ENCODE measurements around the gene RGS5. TPM values are rescaled to one million over a fixed set of nuclear protein-coding genes. Genes with fewer than 3 reads are reported as not detected.

RGS5 gene
- total and polyA plus RNA-seq, 2 donors from 2014 or later, result 60.5 to 359 TPM

- TF ChIP-seq, protein P1, sequence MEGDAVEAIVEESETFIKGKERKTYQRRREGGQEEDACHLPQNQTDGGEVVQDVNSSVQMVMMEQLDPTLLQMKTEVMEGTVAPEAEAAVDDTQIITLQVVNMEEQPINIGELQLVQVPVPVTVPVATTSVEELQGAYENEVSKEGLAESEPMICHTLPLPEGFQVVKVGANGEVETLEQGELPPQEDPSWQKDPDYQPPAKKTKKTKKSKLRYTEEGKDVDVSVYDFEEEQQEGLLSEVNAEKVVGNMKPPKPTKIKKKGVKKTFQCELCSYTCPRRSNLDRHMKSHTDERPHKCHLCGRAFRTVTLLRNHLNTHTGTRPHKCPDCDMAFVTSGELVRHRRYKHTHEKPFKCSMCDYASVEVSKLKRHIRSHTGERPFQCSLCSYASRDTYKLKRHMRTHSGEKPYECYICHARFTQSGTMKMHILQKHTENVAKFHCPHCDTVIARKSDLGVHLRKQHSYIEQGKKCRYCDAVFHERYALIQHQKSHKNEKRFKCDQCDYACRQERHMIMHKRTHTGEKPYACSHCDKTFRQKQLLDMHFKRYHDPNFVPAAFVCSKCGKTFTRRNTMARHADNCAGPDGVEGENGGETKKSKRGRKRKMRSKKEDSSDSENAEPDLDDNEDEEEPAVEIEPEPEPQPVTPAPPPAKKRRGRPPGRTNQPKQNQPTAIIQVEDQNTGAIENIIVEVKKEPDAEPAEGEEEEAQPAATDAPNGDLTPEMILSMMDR (IDR thresholded peaks at IDR 0.05; ENCODE audit: borderline replicate concordance, extremely low read depth, insufficient read depth), result no peak
- H3K9ac ChIP-seq (ENCODE audit: low read length in 3 of 3), result no peak overlapping the region
- H3K27ac ChIP-seq (ENCODE audit: low read depth in 2 of 2, low read length in 2 of 2), result no peak overlapping the region
- H3K27me3 ChIP-seq (ENCODE audit: control insufficient read depth, insufficient read depth, low read length), result no peaks in the 10 kb centered on the region
- DNase-seq (no peak), FAIRE-seq (no peak)
- intact Hi-C loops (cut with DNase I), result no loop called here
- no peak overlapping the region for H3K4me3 ChIP-seq (ENCODE audit: low read length in 3 of 3)
- H3K9me3 ChIP-seq (ENCODE audit: control insufficient read depth in 2 of 3, insufficient read depth in 1 of 3, low read length in 3 of 3), result no peaks in the 10 kb centered on the region
- peaks cover 0 to 3% (median 0%) of the 10 kb centered on the region in 3 donors for H3K4me1 ChIP-seq (ENCODE audit: control insufficient read depth in 2 of 3, insufficient read depth in 2 of 3, low read depth in 1 of 3, low read length in 3 of 3)
- H3K36me3 ChIP-seq (ENCODE audit: control insufficient read depth in 2 of 3, insufficient read depth in 3 of 3, low read length in 3 of 3), result no peaks in the 10 kb centered on the region
Observed at GRCh38 chr1:163161841-163162240, 40.9 kb downstream of the RGS5 start.

DNA sequence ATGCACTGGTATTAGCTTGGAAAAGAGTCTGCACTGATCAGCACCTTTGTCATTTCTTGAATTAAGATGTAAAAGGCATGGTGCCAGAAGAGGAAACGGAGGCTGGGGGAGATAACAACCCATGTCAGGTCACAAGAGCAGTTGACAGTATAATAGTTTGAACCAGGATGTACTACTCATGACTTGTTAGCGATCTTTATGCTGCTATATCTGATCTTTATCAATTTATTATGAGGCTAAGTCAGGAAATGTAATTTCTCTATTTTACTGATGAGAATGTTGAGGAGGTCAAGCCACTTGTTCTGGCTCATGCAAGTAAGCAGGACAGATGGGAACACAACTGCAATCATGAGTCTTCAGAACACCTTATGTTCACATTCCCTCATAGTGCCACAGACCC is 41.4 kb downstream of the RGS5 start:
- Histone ChIP-seq H3K27me3 (ENCODE audit: control insufficient read depth, insufficient read depth, low read length) (no peaks in the 10 kb centered on the region), H3K27ac (ENCODE audit: low read depth in 2 of 2, low read length in 2 of 2) (no peak overlapping the region), H3K4me1 (ENCODE audit: control insufficient read depth in 2 of 3, insufficient read depth in 2 of 3, low read depth in 1 of 3, low read length in 3 of 3) (peaks cover 0 to 3% (median 0%) of the 10 kb centered on the region in 3 donors), H3K4me3 (ENCODE audit: low read length in 3 of 3) (no peak overlapping the region), H3K36me3 (ENCODE audit: control insufficient read depth in 2 of 3, insufficient read depth in 3 of 3, low read length in 3 of 3) (no peaks in the 10 kb centered on the region), H3K9me3 (ENCODE audit: control insufficient read depth in 2 of 3, insufficient read depth in 1 of 3, low read length in 3 of 3) (no peaks in the 10 kb centered on the region), H3K9ac (ENCODE audit: low read length in 3 of 3) (no peak overlapping the region)
- intact Hi-C loops (cut with DNase I), result no loop called here
- TF ChIP-seq, protein P1 (IDR thresholded peaks at IDR 0.05; ENCODE audit: borderline replicate concordance, extremely low read depth, insufficient read depth), result no peak
- DNase-seq (no peak), FAIRE-seq (no peak)

DNA sequence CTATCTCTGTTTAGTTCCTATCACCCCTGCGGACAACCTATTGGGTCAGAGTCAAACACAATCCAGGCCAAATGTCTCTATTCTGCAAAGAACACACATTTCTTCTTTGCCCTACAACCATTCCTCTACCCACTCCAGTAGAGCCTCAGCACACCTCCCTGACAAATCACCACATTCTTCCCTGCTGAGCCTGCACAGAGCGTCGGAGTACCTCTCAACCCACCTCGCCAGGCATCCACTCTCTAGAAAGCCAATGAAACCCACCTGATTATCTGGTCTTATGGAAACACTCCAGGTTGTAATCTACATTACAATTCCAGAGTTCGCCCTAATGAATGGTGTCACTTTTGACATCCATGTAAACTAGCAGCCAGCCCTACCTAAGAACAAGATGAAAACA is 47.1 kb downstream of the RGS5 start:
- Histone ChIP-seq H3K4me1 (ENCODE audit: control insufficient read depth in 2 of 3, insufficient read depth in 2 of 3, low read depth in 1 of 3, low read length in 3 of 3) (no peaks in the 10 kb centered on the region), H3K9ac (ENCODE audit: low read length in 3 of 3) (no peak overlapping the region), H3K36me3 (ENCODE audit: control insufficient read depth in 2 of 3, insufficient read depth in 3 of 3, low read length in 3 of 3) (no peaks in the 10 kb centered on the region), H3K4me3 (ENCODE audit: low read length in 3 of 3) (no peak overlapping the region), H3K27ac (ENCODE audit: low read depth in 2 of 2, low read length in 2 of 2) (no peak overlapping the region), H3K27me3 (ENCODE audit: control insufficient read depth, insufficient read depth, low read length) (no peaks in the 10 kb centered on the region), H3K9me3 (ENCODE audit: control insufficient read depth in 2 of 3, insufficient read depth in 1 of 3, low read length in 3 of 3) (no peaks in the 10 kb centered on the region)
- no peak for FAIRE-seq
- no peak for DNase-seq
- TF ChIP-seq, protein P1 (IDR thresholded peaks at IDR 0.05; ENCODE audit: borderline replicate concordance, extremely low read depth, insufficient read depth), result no peak
- intact Hi-C loops (cut with DNase I), result no loop called here

GRCh38 chr1:163148911-163149310 is 53.8 kb downstream of the RGS5 start:
- H3K36me3 ChIP-seq (ENCODE audit: control insufficient read depth in 2 of 3, insufficient read depth in 3 of 3, low read length in 3 of 3), result no peaks in the 10 kb centered on the region
- FAIRE-seq (no peak), DNase-seq (no peak)
- no peak overlapping the region for H3K9ac ChIP-seq (ENCODE audit: low read length in 3 of 3)
- no peaks in the 10 kb centered on the region for H3K9me3 ChIP-seq (ENCODE audit: control insufficient read depth in 2 of 3, insufficient read depth in 1 of 3, low read length in 3 of 3)
- H3K27ac ChIP-seq (ENCODE audit: low read depth in 2 of 2, low read length in 2 of 2), result no peak overlapping the region
- H3K27me3 ChIP-seq (ENCODE audit: control insufficient read depth, insufficient read depth, low read length), result no peaks in the 10 kb centered on the region
- TF ChIP-seq, protein P1 (IDR thresholded peaks at IDR 0.05; ENCODE audit: borderline replicate concordance, extremely low read depth, insufficient read depth), result no peak
- no peaks in the 10 kb centered on the region for H3K4me1 ChIP-seq (ENCODE audit: control insufficient read depth in 2 of 3, insufficient read depth in 2 of 3, low read depth in 1 of 3, low read length in 3 of 3)
- H3K4me3 ChIP-seq (ENCODE audit: low read length in 3 of 3), result no peak overlapping the region
- intact Hi-C loops (cut with DNase I), result no loop called here
